Spleen (tissue), 11 donors: Measurements from ENCODE around the gene ZRANB1. TPM values are rescaled to one million over a fixed set of nuclear protein-coding genes. Genes with fewer than 3 reads are reported as not detected.

ENCODE experiments used
- DNase-seq: peaks from one replicate; pipeline ENCODE4 v3.0.0-alpha.2; 2020
- H3K27ac ChIP-seq, 8 donors: fragments of 200-600 bp; sonication (generic) in 7 of 8; 1 replicate in 4 of 8; 2 replicates in 4 of 8; pipeline versions ENCODE4 v1.5.0 to v1.8.0; 2016 to 2021; ENCODE audit warnings: inconsistent platforms in 4 of 8, mild to moderate bottlenecking in 4 of 8, moderate library complexity in 1 of 8
- H3K27me3 ChIP-seq, 7 donors: fragments of 200-600 bp; sonication (generic) in 6 of 7; replicated peaks in 1 of 7; 1 replicate in 4 of 7; 2 replicates in 3 of 7; pipeline versions ENCODE4 v1.5.0 to v1.8.0; 2016 to 2021; ENCODE audit warnings: inconsistent platforms in 3 of 7, mild to moderate bottlenecking in 1 of 7
- H3K36me3 ChIP-seq, 6 donors: fragments of 200-600 bp; sonication (generic) in 5 of 6; 1 replicate in 4 of 6; 2 replicates in 2 of 6; pipeline versions ENCODE4 v1.5.0 to v1.8.0; 2016 to 2021; ENCODE audit warnings: inconsistent platforms in 2 of 6
- H3K4me1 ChIP-seq, 6 donors: fragments of 200-600 bp; sonication (generic) in 5 of 6; 1 replicate in 3 of 6; 2 replicates in 3 of 6; pipeline versions ENCODE4 v1.5.0 to v1.8.0; 2016 to 2021; ENCODE audit warnings: inconsistent platforms in 3 of 6
- H3K4me3 ChIP-seq, 8 donors: fragments of 200-600 bp; sonication (generic) in 7 of 8; 1 replicate in 4 of 8; 2 replicates in 4 of 8; pipeline versions ENCODE4 v1.5.0 to v1.8.0; 2016 to 2021; ENCODE audit warnings: inconsistent platforms in 4 of 8, mild to moderate bottlenecking in 4 of 8, moderate library complexity in 2 of 8
- H3K9me3 ChIP-seq, 8 donors: fragments of 200-600 bp; sonication (generic) in 7 of 8; 1 replicate in 4 of 8; 2 replicates in 4 of 8; pipeline versions ENCODE4 v1.5.0 to v1.8.0; 2016 to 2021; ENCODE audit warnings: inconsistent platforms in 4 of 8
- POLR2A ChIP-seq, 3 donors: fragments of 450-650 bp; IDR thresholded peaks; one replicate each; pipeline ENCODE4 v1.5.1; 2017; ENCODE audit warnings: antibody characterized with exemption in 3 of 3, mild to moderate bottlenecking in 1 of 3
- POLR2AphosphoS5 ChIP-seq, 3 donors: sonication (generic); formaldehyde crosslinking; IDR thresholded peaks; one replicate each; pipeline ENCODE4 v1.5.1; 2017; ENCODE audit warnings: antibody characterized with exemption in 3 of 3
- WGBS, 5 donors: extraction: QIAGEN DNeasy Blood & Tissue Kit in 3 of 5; methylation state at CpG; one replicate each; pipeline versions ENCODE4 v1.1.5 to v1.1.7; 2013 to 2018; 5-methylcytosine and 5-hydroxymethylcytosine counted together
- intact Hi-C: fragments of 100-400 bp; cut with DNase I; formaldehyde crosslinking; loops from one replicate; pipeline ENCODE4 v1.15.0; 2023; ENCODE audit warnings: low total_unique reads
- polyA plus RNA-seq, 3 donors: library from polyadenylated mRNA; stranded (reverse); fragments of 200-250 nt; gene quantifications; one replicate each; pipeline ENCODE4 v1.2.1, GENCODE V29; 2013
- total RNA-seq, 7 donors: library from RNA; depleted of rRNA in 3 of 7; stranded (reverse); fragments of >200 nt in 3 of 7; fragmentation: NEBNext Ultra II Directional in 4 of 7; extraction: Animal tissue kit (Norgen Biotek cat#: 25700) in 4 of 7; gene quantifications; one replicate each; pipeline versions ENCODE4 v1.1.0 to v1.2.1, GENCODE V29; 2016 to 2021
- TF ChIP-seq, protein P1 (sequence below), 11 experiments: fragments of 200-600 bp in 7 of 11; fragments of 450-650 bp in 4 of 11; sonication (generic) in 4 of 11; IDR thresholded peaks in 8 of 11; conservative IDR thresholded peaks in 3 of 11; 1 replicate in 7 of 11; 2 replicates in 4 of 11; pipeline versions ENCODE4 v1.4.0 to v1.8.0; 2016 to 2021; ENCODE audit warnings: antibody characterized with exemption in 11 of 11, inconsistent platforms in 4 of 11, mild to moderate bottlenecking in 1 of 11
- donor health status: healthy with polysubstance abuse.
- donor health status: DM: no; HTN: no; CAD: no; lungs with moderate emphysema.
- donor health status: DM: no; HTN: no; CAD: no.
- donor health status: Bipolar disorder and iron deficiency.
- donor health status: healthy.
- donor health status: DM: no; HTN: no; CAD: no.
- donor health status: DM: yes; HTN: yes; CAD: no.

The ZRANB1 gene
- total and polyA plus RNA-seq, 10 donors, result 5.0 to 28.8 (median 17.7) TPM

- Histone ChIP-seq H3K36me3 (peaks cover 0 to 12% (median 0%) of the 10 kb centered on the region in 6 donors), H3K4me3 (no peak overlapping the region), H3K9me3 (no peaks in the 10 kb centered on the region), H3K27me3 (no peaks in the 10 kb centered on the region), H3K27ac (no peak overlapping the region), H3K4me1 (peaks cover 7 to 76% (median 47%) of the 10 kb centered on the region in 6 donors)
- 94 to 100% (median 97%) methylated on average over 1 of the region's 1 CpG for WGBS, 5 donors
- no peak for DNase-seq
- TF ChIP-seq, protein P1, sequence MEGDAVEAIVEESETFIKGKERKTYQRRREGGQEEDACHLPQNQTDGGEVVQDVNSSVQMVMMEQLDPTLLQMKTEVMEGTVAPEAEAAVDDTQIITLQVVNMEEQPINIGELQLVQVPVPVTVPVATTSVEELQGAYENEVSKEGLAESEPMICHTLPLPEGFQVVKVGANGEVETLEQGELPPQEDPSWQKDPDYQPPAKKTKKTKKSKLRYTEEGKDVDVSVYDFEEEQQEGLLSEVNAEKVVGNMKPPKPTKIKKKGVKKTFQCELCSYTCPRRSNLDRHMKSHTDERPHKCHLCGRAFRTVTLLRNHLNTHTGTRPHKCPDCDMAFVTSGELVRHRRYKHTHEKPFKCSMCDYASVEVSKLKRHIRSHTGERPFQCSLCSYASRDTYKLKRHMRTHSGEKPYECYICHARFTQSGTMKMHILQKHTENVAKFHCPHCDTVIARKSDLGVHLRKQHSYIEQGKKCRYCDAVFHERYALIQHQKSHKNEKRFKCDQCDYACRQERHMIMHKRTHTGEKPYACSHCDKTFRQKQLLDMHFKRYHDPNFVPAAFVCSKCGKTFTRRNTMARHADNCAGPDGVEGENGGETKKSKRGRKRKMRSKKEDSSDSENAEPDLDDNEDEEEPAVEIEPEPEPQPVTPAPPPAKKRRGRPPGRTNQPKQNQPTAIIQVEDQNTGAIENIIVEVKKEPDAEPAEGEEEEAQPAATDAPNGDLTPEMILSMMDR (IDR thresholded peaks at IDR 0.05 in 8 of 11, conservative IDR thresholded peaks at IDR 0.05 in 3 of 11), result no peak
- TF ChIP-seq POLR2A (IDR thresholded peaks at IDR 0.05), result no peak
- no peak for TF ChIP-seq POLR2AphosphoS5 (IDR thresholded peaks at IDR 0.05)
- intact Hi-C loops, result no loop called here
Observed at GRCh38 chr10:124939290-124939689, 2.6 kb upstream of the ZRANB1 start.

GRCh38 chr10:124942317-124943169 is 620 bp downstream of the ZRANB1 start:
- intact Hi-C loops, result no loop called here
- Histone ChIP-seq H3K27me3 (no peaks in the 10 kb centered on the region), H3K9me3 (no peaks in the 10 kb centered on the region), H3K27ac (peak overlapping the region in 2 of 8 donors; percentile 10 to 24), H3K4me3 (no peak overlapping the region), H3K4me1 (peaks cover 11 to 88% (median 54%) of the 10 kb centered on the region in 6 donors), H3K36me3 (peaks cover 0 to 19% (median 0%) of the 10 kb centered on the region in 6 donors)
- TF ChIP-seq POLR2AphosphoS5 (IDR thresholded peaks at IDR 0.05) (no peak), POLR2A (IDR thresholded peaks at IDR 0.05) (no peak)
- TF ChIP-seq, protein P1 (IDR thresholded peaks at IDR 0.05 in 8 of 11, conservative IDR thresholded peaks at IDR 0.05 in 3 of 11), result no peak
- DNase-seq, result no peak
- WGBS, 5 donors, result 42 to 60% (median 47%) methylated on average over 11 of the region's 11 CpGs

GRCh38 chr10:124943301-124944092 is 1.6 kb downstream of the ZRANB1 start:
- intact Hi-C loops, result no loop called here
- Histone ChIP-seq H3K9me3 (no peaks in the 10 kb centered on the region), H3K36me3 (peaks cover 0 to 29% (median 0%) of the 10 kb centered on the region in 6 donors), H3K27me3 (no peaks in the 10 kb centered on the region), H3K4me1 (peaks cover 11 to 87% (median 54%) of the 10 kb centered on the region in 6 donors), H3K4me3 (no peak overlapping the region), H3K27ac (peak overlapping the region in 2 of 8 donors; percentile 10 to 24)
- WGBS, 5 donors, result 82 to 85% (median 83%) methylated on average over 9 of the region's 9 CpGs
- no peak for TF ChIP-seq POLR2A (IDR thresholded peaks at IDR 0.05)
- TF ChIP-seq POLR2AphosphoS5 (IDR thresholded peaks at IDR 0.05), result no peak
- TF ChIP-seq, protein P1 (IDR thresholded peaks at IDR 0.05 in 8 of 11, conservative IDR thresholded peaks at IDR 0.05 in 3 of 11), result no peak
- no peak for DNase-seq
